Activated CD4-positive, alpha-beta memory T cell treated with anti-CD3 and anti-CD28 coated beads, Interleukin-2, amount 10 ng/mL, durations not matched to agents 7 days and 5 days (primary cell): Measurements from ENCODE around the gene SERPINB10. TPM values are rescaled to one million over a fixed set of nuclear protein-coding genes. Genes with fewer than 3 reads are reported as not detected.
"Not testable (repeated sequence)": the region's sequence is repeated elsewhere in the genome, so short reads cannot be mapped to it uniquely, and the experiment has no call there.

Experiments
- CTCF ChIA-PET: fragments of 350-600 bp; sonication (Branson Sonifier 250); formaldehyde crosslinking; loops from one replicate; lab custom pipeline; 2021; ENCODE audit warnings: antibody characterized with exemption, inconsistent platforms; lab: Charles Lee
- POLR2A ChIA-PET: fragments of 350-600 bp; sonication (Branson Sonifier 250); formaldehyde crosslinking; loops from one replicate; lab custom pipeline; 2021; ENCODE audit warnings: antibody characterized with exemption; lab: Charles Lee
- DNase-seq: peaks from one replicate; pipeline ENCODE4 v3.0.0-alpha.2; 2020
- H3K27ac Mint-ChIP-seq: one replicate; pipeline ENCODE4 v1.8.0; 2021; ENCODE audit warnings: mild to moderate bottlenecking, mixed read lengths
- H3K27me3 Mint-ChIP-seq: one replicate; pipeline ENCODE4 v1.8.0; 2021; ENCODE audit warnings: mixed read lengths
- H3K36me3 Mint-ChIP-seq: one replicate; pipeline ENCODE4 v1.8.0; 2021; ENCODE audit warnings: low read depth, mixed read lengths
- H3K4me1 Mint-ChIP-seq: one replicate; pipeline ENCODE4 v1.8.0; 2021; ENCODE audit warnings: mixed read lengths
- H3K4me3 Mint-ChIP-seq: one replicate; pipeline ENCODE4 v1.8.0; 2021; ENCODE audit warnings: mild to moderate bottlenecking, mixed read lengths
- H3K9me3 Mint-ChIP-seq: one replicate; pipeline ENCODE4 v1.8.0; 2021; ENCODE audit warnings: mixed read lengths
- total RNA-seq, 2 experiments: library from RNA; stranded (reverse); gene quantifications; one replicate each; pipeline ENCODE4 v1.2.3, GENCODE V29; 2021

SERPINB10 gene
- total RNA-seq, 2 experiments from 2014 or later, result not detected

- peaks cover 3% of the 10 kb centered on the region for H3K4me1 Mint-ChIP-seq
- CTCF ChIA-PET, result interaction anchor here (0.7 to 2.4 kb wide), 26 partner anchors 8 to 429 kb away, joined by 3 to 17 read pairs (median 4); partner anchors contain the start of genes HMSD and SERPINB2
- H3K27me3 Mint-ChIP-seq, result peaks cover 17% of the 10 kb centered on the region
- POLR2A ChIA-PET, result interaction anchor here (0.6 to 1.8 kb wide), 3 partner anchors 8 to 109 kb away, joined by 3 to 4 read pairs (median 3); partner anchors contain the start of gene HMSD
- peak overlapping the region; percentile 71 for H3K4me3 Mint-ChIP-seq
- no peaks in the 10 kb centered on the region for H3K9me3 Mint-ChIP-seq
- DNase-seq, result peak; percentile 76
- no peaks in the 10 kb centered on the region for H3K36me3 Mint-ChIP-seq
- H3K27ac Mint-ChIP-seq, result no peak overlapping the region
These were observed 28.6 kb downstream of the SERPINB10 start for GRCh38 chr18:63936156-63936931.

DNA sequence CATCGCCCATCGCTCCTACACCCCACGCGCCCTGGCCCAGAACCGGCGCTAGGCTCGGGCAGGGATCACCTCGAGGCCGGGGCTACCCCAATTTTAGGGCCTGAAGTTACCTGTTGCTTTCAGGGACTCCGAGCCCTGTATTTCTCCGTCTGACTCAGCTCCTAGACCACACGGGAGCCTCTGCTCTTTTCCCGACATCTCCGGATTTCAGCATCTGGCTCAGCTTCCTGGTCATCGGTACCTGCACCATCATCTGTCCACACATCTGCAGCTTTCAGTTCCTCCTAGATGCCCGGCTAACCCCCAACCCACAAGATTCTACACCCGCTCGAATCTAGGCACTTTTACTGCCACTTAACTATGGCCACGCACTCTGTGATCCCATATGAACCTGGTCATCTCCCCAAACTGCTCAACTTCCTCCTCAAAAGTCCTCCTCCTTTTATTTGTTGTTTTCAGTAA lies 29.2 kb downstream of the SERPINB10 start:
- H3K4me1 Mint-ChIP-seq, result peaks cover 3% of the 10 kb centered on the region
- CTCF ChIA-PET, result interaction anchor here (0.8 to 2.4 kb wide), 18 partner anchors 8 to 430 kb away, joined by 3 to 17 read pairs (median 4); no protein-coding TSS in a partner anchor
- POLR2A ChIA-PET, result interaction anchor here (0.7 to 1.8 kb wide), 2 partner anchors 12 to 110 kb away, joined by 3 to 4 read pairs; partner anchors contain the start of gene HMSD
- no peaks in the 10 kb centered on the region for H3K9me3 Mint-ChIP-seq
- H3K36me3 Mint-ChIP-seq, result no peaks in the 10 kb centered on the region
- H3K4me3 Mint-ChIP-seq, result no peak overlapping the region
- DNase-seq, result no peak
- H3K27me3 Mint-ChIP-seq, result peaks cover 21% of the 10 kb centered on the region
- H3K27ac Mint-ChIP-seq, result no peak overlapping the region

DNA sequence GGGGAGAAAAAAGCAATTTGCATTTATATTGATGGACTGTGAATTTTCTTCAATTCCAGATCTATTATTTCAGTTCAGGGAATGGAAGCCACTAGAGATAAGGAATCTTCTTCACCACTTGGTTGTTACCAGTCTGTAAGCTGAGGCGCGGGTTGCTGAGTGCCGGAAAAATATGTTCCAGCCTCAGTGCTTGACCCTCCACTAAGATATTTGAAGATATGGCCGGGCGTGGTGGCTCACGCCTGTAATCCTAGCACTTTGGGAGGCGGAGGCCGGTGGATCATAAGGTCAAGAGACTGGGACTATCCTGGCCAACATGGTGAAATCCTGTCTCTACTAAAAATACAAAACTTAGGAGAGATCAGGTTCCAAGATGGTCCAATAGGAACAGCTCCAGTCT lies 32.2 kb downstream of the SERPINB10 start:
- H3K4me1 Mint-ChIP-seq, result peaks cover 3% of the 10 kb centered on the region
- H3K36me3 Mint-ChIP-seq, result no peaks in the 10 kb centered on the region
- H3K4me3 Mint-ChIP-seq, result no peak overlapping the region
- DNase-seq, result no peak
- H3K9me3 Mint-ChIP-seq, result no peaks in the 10 kb centered on the region
- no peak overlapping the region for H3K27ac Mint-ChIP-seq
- H3K27me3 Mint-ChIP-seq, result peaks cover 40% of the 10 kb centered on the region
- ChIA-PET POLR2A (no interaction called here), CTCF (no interaction called here)

- DNase-seq, H3K27ac Mint-ChIP-seq, H3K36me3 Mint-ChIP-seq, H3K4me3 Mint-ChIP-seq, H3K9me3 Mint-ChIP-seq, H3K4me1 Mint-ChIP-seq, POLR2A ChIA-PET, CTCF ChIA-PET: not testable (repeated sequence)
- H3K27me3 Mint-ChIP-seq, result peaks cover 39% of the 10 kb centered on the region
These were observed 32.8 kb downstream of the SERPINB10 start for GRCh38 chr18:63940543-63941050.

DNA sequence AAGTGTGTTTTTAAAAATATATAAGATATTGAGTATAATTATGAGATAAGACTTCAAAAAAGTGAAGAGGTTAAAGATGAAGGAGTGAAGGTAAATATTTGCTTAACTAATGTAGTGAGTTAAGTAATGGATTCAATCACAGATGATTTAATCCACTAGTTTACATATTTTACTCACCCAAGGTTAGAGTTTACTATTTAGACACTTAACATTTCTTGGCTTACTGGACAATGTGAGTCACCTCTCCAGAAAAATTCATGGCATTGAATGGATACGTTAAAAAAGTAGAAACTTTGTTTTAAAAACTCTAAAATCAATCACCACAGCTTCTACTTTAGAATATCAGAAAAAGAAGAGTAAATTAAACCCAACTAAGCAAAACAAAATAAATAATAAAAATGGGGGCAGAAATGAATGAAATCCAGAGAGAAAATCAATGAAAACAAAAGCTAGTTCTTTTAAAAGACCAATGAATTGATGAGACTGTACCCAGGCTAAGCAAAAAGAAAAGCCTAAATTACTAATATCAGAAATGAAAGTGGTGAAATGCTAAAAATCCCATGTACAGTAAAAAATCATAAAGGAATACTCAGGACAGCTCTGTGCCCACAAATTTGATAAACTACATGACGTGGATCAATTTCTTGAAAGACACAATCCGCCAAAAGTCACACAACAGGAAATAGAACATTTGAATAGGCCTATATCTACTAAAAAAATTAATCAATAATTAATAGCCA lies 39.5 kb downstream of the SERPINB10 start:
- H3K4me1 Mint-ChIP-seq, result peaks cover 34% of the 10 kb centered on the region
- no peak overlapping the region for H3K4me3 Mint-ChIP-seq
- H3K9me3 Mint-ChIP-seq, result no peaks in the 10 kb centered on the region
- H3K36me3 Mint-ChIP-seq, result peaks cover 6% of the 10 kb centered on the region
- ChIA-PET POLR2A (no interaction called here), CTCF (no interaction called here)
- peaks cover 43% of the 10 kb centered on the region for H3K27me3 Mint-ChIP-seq
- DNase-seq, result no peak
- no peak overlapping the region for H3K27ac Mint-ChIP-seq

DNA sequence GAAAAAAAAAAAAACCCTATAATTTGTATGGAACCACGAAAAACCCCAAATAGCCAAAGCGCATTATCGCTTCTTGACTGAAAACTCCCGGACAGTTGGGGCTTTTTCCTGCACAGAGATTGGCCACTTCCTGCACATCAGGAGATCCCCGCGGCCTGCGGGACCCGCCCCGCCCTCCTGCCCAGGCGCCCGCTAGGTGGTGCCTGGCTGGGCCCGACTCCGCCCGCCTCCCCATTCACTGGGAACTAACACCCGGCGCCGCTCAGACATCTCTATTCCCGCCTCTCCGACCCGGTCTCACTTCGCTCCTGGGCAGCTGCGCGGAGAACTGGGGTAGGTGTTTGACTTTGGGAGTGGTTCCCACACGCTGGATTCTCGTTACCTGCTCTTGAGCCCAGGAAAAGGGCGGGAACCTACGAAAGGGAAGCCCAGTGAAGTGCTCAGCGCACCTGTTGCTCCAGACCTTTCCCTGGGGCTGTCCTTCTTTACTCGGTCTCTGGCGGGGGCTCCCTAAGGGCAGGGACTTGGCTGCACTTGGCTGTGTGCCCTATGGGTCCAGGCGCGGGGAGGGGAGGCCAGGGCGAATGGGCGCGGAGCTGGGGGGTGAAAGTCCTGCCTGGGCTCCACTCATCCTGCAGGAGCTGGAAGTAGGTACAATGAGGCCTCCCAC lies 41.4 kb downstream of the SERPINB10 start, which contains the start of gene HMSD:
Gene HMSD, plus strand, starts transcription at position 234 of the 670 bp plus-strand sequence. CDS start 4,155 bp downstream, outside the sequence.
- Mint-ChIP-seq H3K9me3 (no peaks in the 10 kb centered on the region), H3K27me3 (peaks cover 23% of the 10 kb centered on the region), H3K36me3 (peaks cover 6% of the 10 kb centered on the region), H3K4me3 (peak within 1 kb of the TSS; percentile 75), H3K27ac (peak within 1 kb of the TSS; percentile 16), H3K4me1 (peaks cover 34% of the 10 kb centered on the region)
- ChIA-PET CTCF (interaction anchor here (0.7 to 1.0 kb wide), 4 partner anchors 13 to 406 kb away, joined by 3 to 6 read pairs (median 4); no protein-coding TSS in a partner anchor), POLR2A (interaction anchor here (0.7 to 1.6 kb wide), 2 partner anchors 12 to 21 kb away, joined by 4 read pairs; no protein-coding TSS in a partner anchor)
- peak; percentile 71 for DNase-seq

GRCh38 chr18:63951302-63951705 lies 43.5 kb downstream of the SERPINB10 start:
- H3K4me3 Mint-ChIP-seq, result peak overlapping the region; percentile 0

GRCh38 chr18:63953811-63954210 lies 46.1 kb downstream of the SERPINB10 start:
- H3K27ac Mint-ChIP-seq, result no peak overlapping the region
- DNase-seq, result no peak
- no peak overlapping the region for H3K4me3 Mint-ChIP-seq
- peaks cover 27% of the 10 kb centered on the region for H3K4me1 Mint-ChIP-seq
- H3K36me3 Mint-ChIP-seq, result peaks cover 6% of the 10 kb centered on the region
- POLR2A ChIA-PET, result no interaction called here
- CTCF ChIA-PET, result interaction anchor here (1.2 to 2.4 kb wide), 3 partner anchors 10 to 442 kb away, joined by 3 to 15 read pairs (median 5); no protein-coding TSS in a partner anchor
- peaks cover 5% of the 10 kb centered on the region for H3K27me3 Mint-ChIP-seq
- H3K9me3 Mint-ChIP-seq, result no peaks in the 10 kb centered on the region

More at GRCh38 chr18:63951302-63951705, 43.5 kb downstream of the SERPINB10 start:
- Mint-ChIP-seq H3K36me3 (peaks cover 6% of the 10 kb centered on the region), H3K27ac (no peak overlapping the region), H3K4me1 (peaks cover 34% of the 10 kb centered on the region), H3K9me3 (no peaks in the 10 kb centered on the region), H3K27me3 (peaks cover 7% of the 10 kb centered on the region)
- ChIA-PET CTCF (interaction anchor here (0.7 to 1.3 kb wide), 3 partner anchors 12 to 19 kb away, joined by 3 to 6 read pairs (median 3); no protein-coding TSS in a partner anchor), POLR2A (no interaction called here)
- DNase-seq, result no peak

DNA sequence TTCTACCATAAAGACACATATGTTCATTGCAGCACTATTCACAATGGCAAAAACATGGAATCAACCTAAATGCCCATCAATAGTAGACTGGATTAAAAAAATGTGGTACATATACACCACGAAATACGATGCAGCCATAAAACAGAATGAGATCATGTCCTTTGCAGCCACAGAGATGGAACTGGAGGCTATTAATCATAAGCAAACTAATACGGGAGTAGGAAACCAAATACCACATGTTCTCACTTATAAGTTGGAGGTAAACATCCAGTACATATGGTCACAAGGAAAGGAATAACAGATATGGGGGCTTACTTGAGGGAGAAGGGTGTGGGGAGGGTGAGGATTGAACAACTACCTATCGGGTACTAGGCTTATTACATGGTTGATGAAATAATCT lies 49.0 kb downstream of the SERPINB10 start:
- CTCF ChIA-PET, result no interaction called here
- Mint-ChIP-seq H3K36me3 (peaks cover under 1% of the 10 kb centered on the region), H3K4me1 (peaks cover 5% of the 10 kb centered on the region), H3K27ac (no peak overlapping the region), H3K4me3 (no peak overlapping the region), H3K9me3 (no peaks in the 10 kb centered on the region), H3K27me3 (peaks cover 5% of the 10 kb centered on the region)
- POLR2A ChIA-PET, result no interaction called here
- no peak for DNase-seq

GRCh38 chr18:63960891-63961290 lies 53.1 kb downstream of the SERPINB10 start:
- H3K4me1 Mint-ChIP-seq, result peaks cover 2% of the 10 kb centered on the region
- H3K36me3 Mint-ChIP-seq, result no peaks in the 10 kb centered on the region
- no peak overlapping the region for H3K4me3 Mint-ChIP-seq
- ChIA-PET CTCF (interaction anchor here (1.5 to 2.4 kb wide), 3 partner anchors 14 to 25 kb away, joined by 4 to 10 read pairs (median 8); no protein-coding TSS in a partner anchor), POLR2A (no interaction called here)
- H3K27me3 Mint-ChIP-seq, result peaks cover 5% of the 10 kb centered on the region
- DNase-seq, result no peak
- no peaks in the 10 kb centered on the region for H3K9me3 Mint-ChIP-seq
- H3K27ac Mint-ChIP-seq, result no peak overlapping the region

DNA sequence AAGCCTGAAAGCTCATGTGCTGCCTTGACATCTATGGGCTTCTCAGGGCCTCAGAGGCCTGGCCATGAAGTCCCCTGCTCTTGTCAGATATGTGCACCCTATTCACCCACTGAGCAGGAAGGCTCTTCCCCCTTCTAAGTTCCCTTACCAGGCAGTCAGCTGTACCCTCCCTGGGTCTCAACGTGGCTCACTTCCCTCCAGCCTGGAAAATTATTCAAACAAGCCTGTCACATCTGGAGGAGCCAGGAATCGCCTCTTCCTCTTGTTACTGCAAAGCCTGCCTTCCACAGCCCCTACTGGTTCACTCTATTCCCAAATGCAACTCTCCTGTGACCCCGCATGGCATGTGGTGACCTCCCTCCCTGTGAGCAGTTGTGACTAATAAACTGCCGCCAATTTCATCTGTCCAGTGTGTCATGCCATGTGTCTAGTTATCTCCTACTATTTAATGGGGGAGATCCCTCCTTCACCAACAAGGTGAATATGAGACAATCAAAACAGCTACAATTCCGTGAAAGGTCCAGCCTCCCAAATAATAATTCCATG lies 53.8 kb downstream of the SERPINB10 start:
- DNase-seq, result no peak
- no peak overlapping the region for H3K27ac Mint-ChIP-seq
- no peaks in the 10 kb centered on the region for H3K9me3 Mint-ChIP-seq
- ChIA-PET POLR2A (no interaction called here), CTCF (interaction anchor here (1.6 to 2.4 kb wide), 2 partner anchors 19 to 25 kb away, joined by 8 to 10 read pairs; no protein-coding TSS in a partner anchor)
- H3K4me1 Mint-ChIP-seq, result peaks cover 2% of the 10 kb centered on the region
- H3K36me3 Mint-ChIP-seq, result no peaks in the 10 kb centered on the region
- peaks cover 5% of the 10 kb centered on the region for H3K27me3 Mint-ChIP-seq
- no peak overlapping the region for H3K4me3 Mint-ChIP-seq

DNA sequence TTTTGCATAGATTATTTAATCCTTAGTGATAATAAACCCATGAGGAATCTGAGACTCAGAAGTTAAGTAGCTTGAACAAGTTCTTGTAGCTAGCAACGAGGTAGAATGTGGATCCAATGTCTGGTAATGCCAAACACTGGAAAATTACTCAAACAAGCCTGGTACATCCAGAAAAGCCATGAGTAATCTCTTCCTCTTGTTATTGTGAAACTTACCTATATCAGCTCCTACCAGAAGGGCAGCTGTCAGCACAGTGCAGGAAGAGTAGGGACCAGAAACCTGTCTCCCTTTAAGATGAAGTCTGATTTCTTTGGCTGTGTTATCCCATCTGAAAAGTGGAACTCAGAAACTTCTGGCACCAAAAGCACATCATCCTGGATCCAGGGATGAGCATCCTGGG lies 54.4 kb downstream of the SERPINB10 start:
- POLR2A ChIA-PET, result no interaction called here
- no peaks in the 10 kb centered on the region for H3K4me1 Mint-ChIP-seq
- H3K27ac Mint-ChIP-seq, result no peak overlapping the region
- no peaks in the 10 kb centered on the region for H3K36me3 Mint-ChIP-seq
- H3K4me3 Mint-ChIP-seq, result no peak overlapping the region
- CTCF ChIA-PET, result interaction anchor here (2.4 kb wide), 1 partner anchor 18 kb away, joined by 10 read pairs; no protein-coding TSS in a partner anchor
- H3K27me3 Mint-ChIP-seq, result no peaks in the 10 kb centered on the region
- no peaks in the 10 kb centered on the region for H3K9me3 Mint-ChIP-seq
- no peak for DNase-seq
